GM15510 (cell line): ENCODE results near the gene SNUPN.

Experiments
- POLR2A ChIP-seq: IDR thresholded peaks from 3 replicates; pipeline ENCODE4 v1.6.1; 2011; ENCODE audit warnings: borderline replicate concordance; ENCODE audit not compliant: insufficient read length; ENCODE audit errors: extremely low read depth

The SNUPN gene

GRCh38 chr15:75620058-75620820 is 5.3 kb downstream of the SNUPN start:
- TF ChIP-seq POLR2A: no peak

GRCh38 chr15:75616766-75617165 is 8.8 kb downstream of the SNUPN start:
- TF ChIP-seq POLR2A: no peak

GRCh38 chr15:75606711-75607699 is 18.5 kb downstream of the SNUPN start:
- TF ChIP-seq POLR2A: no peak

- no peak for TF ChIP-seq POLR2A
Measured at GRCh38 chr15:75606026-75606425, 19.5 kb downstream of the SNUPN start.

- TF ChIP-seq POLR2A: no peak
Measured at GRCh38 chr15:75599401-75599800, 26.1 kb downstream of the SNUPN start.

GRCh38 chr15:75598361-75598760 is 27.2 kb downstream of the SNUPN start:
- TF ChIP-seq POLR2A: no peak

GRCh38 chr15:75597667-75598341 is 27.7 kb downstream of the SNUPN start:
- no peak for TF ChIP-seq POLR2A

GRCh38 chr15:75596703-75597345 is 28.7 kb downstream of the SNUPN start:
- no peak for TF ChIP-seq POLR2A

- no peak for TF ChIP-seq POLR2A
Measured at GRCh38 chr15:75594276-75594675, 31.2 kb downstream of the SNUPN start.

- TF ChIP-seq POLR2A: no peak
Measured at GRCh38 chr15:75591655-75592364, 33.7 kb downstream of the SNUPN start.

GRCh38 chr15:75590239-75590638 is 35.3 kb downstream of the SNUPN start:
- TF ChIP-seq POLR2A: no peak

- no peak for TF ChIP-seq POLR2A
Measured at GRCh38 chr15:75589071-75589470, 36.5 kb downstream of the SNUPN start.

- TF ChIP-seq POLR2A: no peak
Measured at GRCh38 chr15:75584121-75584520, 41.4 kb downstream of the SNUPN start.

GRCh38 chr15:75583701-75584100 is 41.8 kb downstream of the SNUPN start:
- no peak for TF ChIP-seq POLR2A

- TF ChIP-seq POLR2A: peak; percentile 42
Measured at GRCh38 chr15:75578948-75579920, 46.3 kb downstream of the SNUPN start, which contains the start of gene PTPN9. Gene PTPN9 (minus strand): TSS chr15:75579315. CDS start chr15:75578776, 539 bp downstream.
